ENCODE measurements around the gene ZFYVE16.

The ZFYVE16 gene

GRCh38 chr5:80372780-80373179 lies 35.1 kb upstream of the ZFYVE16 start:
- TF ChIP-seq ZNF350 (tag by site-specific recombination; IDR thresholded peaks at IDR 0.05) (no peak), ZNF701 (tag by site-specific recombination; IDR thresholded peaks at IDR 0.05) (no peak), ZNF558 (tag by site-specific recombination; IDR thresholded peaks at IDR 0.05) (no peak), KLF16 (tag by site-specific recombination; IDR thresholded peaks at IDR 0.05) (no peak), SCRT1 (tag by site-specific recombination; IDR thresholded peaks at IDR 0.05; ENCODE audit: borderline replicate concordance) (no peak), PRDM1 (tag by site-specific recombination; IDR thresholded peaks at IDR 0.05) (no peak), ZNF302 (tag by site-specific recombination; IDR thresholded peaks at IDR 0.05; ENCODE audit: low read depth) (no peak), HOXC10 (CRISPR knock-in tag; IDR thresholded peaks at IDR 0.05) (no peak), PATZ1 (tag by site-specific recombination; IDR thresholded peaks at IDR 0.05) (no peak), ZNF596 (tag by site-specific recombination; IDR thresholded peaks at IDR 0.05) (no peak), ZNF580 (tag by site-specific recombination; IDR thresholded peaks at IDR 0.05) (no peak), ZBTB48 (tag by site-specific recombination; IDR thresholded peaks at IDR 0.05) (no peak), ZSCAN30 (tag by site-specific recombination; IDR thresholded peaks at IDR 0.05) (no peak), ZNF704 (tag by site-specific recombination; IDR thresholded peaks at IDR 0.05) (no peak), ZNF791 (tag by site-specific recombination; IDR thresholded peaks at IDR 0.05) (no peak), ZNF610 (tag by site-specific recombination; IDR thresholded peaks at IDR 0.05; ENCODE audit: borderline replicate concordance) (no peak), IKZF3 (tag by site-specific recombination; IDR thresholded peaks at IDR 0.05) (no peak), ZNF664 (tag by site-specific recombination; IDR thresholded peaks at IDR 0.05) (no peak)
- CTCF ChIA-PET = no interaction called here
- H3K9me3 ChIP-seq (ENCODE audit: control insufficient read depth, insufficient read depth, low read depth, low read length) = no peaks in the 10 kb centered on the region
- POLR2A ChIA-PET = no interaction called here
- no peak overlapping the region for H3K4me3 ChIP-seq (ENCODE audit: low read depth, low read length)
- H3K36me3 ChIP-seq (ENCODE audit: control insufficient read depth in 2 of 2, insufficient read depth in 1 of 2, low read length in 2 of 2) = no peaks in the 10 kb centered on the region
- H3K27ac ChIP-seq (ENCODE audit: extremely low read depth, low read depth, low read length) = no peak overlapping the region
- no peaks in the 10 kb centered on the region for H3K4me1 ChIP-seq (ENCODE audit: control insufficient read depth, insufficient read depth, low read length)

GRCh38 chr5:80374188-80374587 lies 33.7 kb upstream of the ZFYVE16 start:
- ChIA-PET POLR2A (no interaction called here), CTCF (no interaction called here)
- Histone ChIP-seq H3K27ac (ENCODE audit: extremely low read depth, low read depth, low read length) (no peak overlapping the region), H3K36me3 (ENCODE audit: control insufficient read depth in 2 of 2, insufficient read depth in 1 of 2, low read length in 2 of 2) (no peaks in the 10 kb centered on the region), H3K9me3 (ENCODE audit: control insufficient read depth, insufficient read depth, low read depth, low read length) (no peaks in the 10 kb centered on the region), H3K4me3 (ENCODE audit: low read depth, low read length) (no peak overlapping the region), H3K4me1 (ENCODE audit: control insufficient read depth, insufficient read depth, low read length) (no peaks in the 10 kb centered on the region)
- TF ChIP-seq HOXA7 (CRISPR knock-in tag; IDR thresholded peaks at IDR 0.05; ENCODE audit: borderline replicate concordance) = no peak
- TF ChIP-seq OVOL3 (tag by site-specific recombination; IDR thresholded peaks at IDR 0.05) = no peak
- 0 out of 2 replicates have a peak, but pooled peaks have one; percentile 9 for TF ChIP-seq ZNF266 (tag by site-specific recombination; IDR thresholded peaks at IDR 0.05; ENCODE audit: low read depth)
- peak; percentile 27; the same call in 1 of the 2 replicates for TF ChIP-seq REST (tag by site-specific recombination; IDR thresholded peaks at IDR 0.05)
- TF ChIP-seq ZNF621 (tag by site-specific recombination; IDR thresholded peaks at IDR 0.05) = no peak
- TF ChIP-seq ZNF530 (tag by site-specific recombination; IDR thresholded peaks at IDR 0.05; ENCODE audit: low read depth) = no peak
- TF ChIP-seq YY2 (tag by site-specific recombination; IDR thresholded peaks at IDR 0.05) = no peak
- TF ChIP-seq ZNF768 (tag by site-specific recombination; IDR thresholded peaks at IDR 0.05) = no peak
- TF ChIP-seq ZNF558 (tag by site-specific recombination; IDR thresholded peaks at IDR 0.05) = 0 out of 2 replicates have a peak, but pooled peaks have one; percentile 26
- TF ChIP-seq ZFP37 (tag by site-specific recombination; IDR thresholded peaks at IDR 0.05) = no peak
- 0 out of 2 replicates have a peak, but pooled peaks have one; percentile 32 for TF ChIP-seq ZNF433 (tag by site-specific recombination; IDR thresholded peaks at IDR 0.05; ENCODE audit: low read depth)
- TF ChIP-seq ZNF555 (tag by site-specific recombination; conservative IDR thresholded peaks at IDR 0.05) = peak; percentile 53
- no peak for TF ChIP-seq ZNF514 (tag by site-specific recombination; IDR thresholded peaks at IDR 0.05)
- TF ChIP-seq ZFP3 (tag by site-specific recombination; IDR thresholded peaks at IDR 0.05; ENCODE audit: low read depth) = no peak
- no peak for TF ChIP-seq SALL2 (tag by site-specific recombination; IDR thresholded peaks at IDR 0.05; ENCODE audit: borderline replicate concordance)

Data from HEK293 (cell line).